Mesodermal cell (in vitro differentiated cells): ENCODE results near the gene GCK.

Experiments used
- H3K27ac ChIP-seq: 2 replicates; pipeline ENCODE4 v1.7.0; 2013; ENCODE audit warnings: mild to moderate bottlenecking, low read depth, low read length, moderate library complexity; ENCODE audit not compliant: severe bottlenecking
- H3K36me3 ChIP-seq: 2 replicates; pipeline ENCODE4 v1.7.1; 2013; ENCODE audit warnings: mild to moderate bottlenecking, low read length, moderate library complexity; ENCODE audit not compliant: control insufficient read depth, insufficient read depth
- H3K4me1 ChIP-seq: one replicate; pipeline ENCODE4 v1.7.1; 2013; ENCODE audit warnings: mild to moderate bottlenecking, low read length; ENCODE audit not compliant: insufficient read depth, control insufficient read depth, poor library complexity, severe bottlenecking
- H3K4me3 ChIP-seq: 2 replicates; pipeline ENCODE4 v1.7.0; 2013; ENCODE audit warnings: low read length, control low read depth, mild to moderate bottlenecking; ENCODE audit not compliant: insufficient read depth, poor library complexity, severe bottlenecking; ENCODE audit errors: extremely low read depth
- H3K9me3 ChIP-seq: 2 replicates; pipeline ENCODE4 v1.7.1; 2013; ENCODE audit warnings: mild to moderate bottlenecking, low read length, moderate library complexity; ENCODE audit not compliant: control insufficient read depth
- WGBS, 2 experiments: methylation state at CpG; one replicate each; pipeline ENCODE4 v1.1.5; 2013; ENCODE audit warnings: missing lambda C conversion rate in 2 of 2; ENCODE audit not compliant: insufficient coverage in 2 of 2; 5-methylcytosine and 5-hydroxymethylcytosine counted together

GCK gene

GRCh38 chr7:44215531-44215930 lies 26.3 kb upstream of the GCK start:
- no peak overlapping the region for H3K4me3 ChIP-seq
- WGBS, 2 experiments: 95 to 100% methylated on average over 4 to 6 of the region's 7 CpGs
- no peak overlapping the region for H3K27ac ChIP-seq
- peaks cover 35% of the 10 kb centered on the region for H3K36me3 ChIP-seq
- peaks cover 3% of the 10 kb centered on the region for H3K4me1 ChIP-seq
- no peaks in the 10 kb centered on the region for H3K9me3 ChIP-seq

DNA sequence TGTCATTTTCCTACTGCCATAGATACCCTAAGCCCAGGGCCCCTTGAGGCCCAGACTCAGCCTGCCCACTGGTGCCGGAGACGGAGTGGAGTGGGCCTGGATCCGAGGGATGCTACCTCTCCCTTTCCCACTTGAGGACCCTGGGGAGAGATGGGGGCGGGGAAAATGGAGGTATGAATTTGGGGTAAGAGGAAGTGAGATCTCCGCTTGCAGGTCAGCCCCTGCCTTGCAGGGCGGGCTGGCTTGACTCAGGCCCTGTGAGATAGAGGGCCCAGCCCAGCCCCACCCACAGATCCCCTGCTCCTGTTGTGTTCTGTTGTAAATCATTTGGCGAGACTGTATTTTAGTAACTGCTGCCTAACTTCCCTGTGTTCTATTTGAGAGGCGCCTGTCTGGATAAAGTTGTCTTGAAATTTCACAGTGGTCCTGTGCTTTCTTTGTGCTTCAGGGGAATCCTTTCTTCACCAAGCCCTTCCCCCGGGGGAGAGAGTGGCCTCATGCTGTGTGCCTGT lies 24.7 kb upstream of the GCK start:
- no peak overlapping the region for H3K4me3 ChIP-seq
- peaks cover 3% of the 10 kb centered on the region for H3K4me1 ChIP-seq
- H3K9me3 ChIP-seq: no peaks in the 10 kb centered on the region
- peaks cover 51% of the 10 kb centered on the region for H3K36me3 ChIP-seq
- WGBS, 2 experiments: 17 to 81% methylated on average over 1 to 6 of the region's 9 CpGs
- peak overlapping the region; percentile 2 for H3K27ac ChIP-seq

GRCh38 chr7:44213206-44213876 lies 24.1 kb upstream of the GCK start:
- Histone ChIP-seq H3K4me3 (no peak overlapping the region), H3K27ac (no peak overlapping the region), H3K4me1 (no peaks in the 10 kb centered on the region), H3K36me3 (peaks cover 57% of the 10 kb centered on the region), H3K9me3 (no peaks in the 10 kb centered on the region)
- WGBS, 2 experiments: 83 to 95% methylated on average over 3 of the region's 3 CpGs

GRCh38 chr7:44212581-44213184 lies 23.4 kb upstream of the GCK start:
- Histone ChIP-seq H3K36me3 (peaks cover 63% of the 10 kb centered on the region), H3K4me1 (no peaks in the 10 kb centered on the region), H3K9me3 (no peaks in the 10 kb centered on the region), H3K27ac (no peak overlapping the region), H3K4me3 (no peak overlapping the region)
- 96 to 97% methylated on average over 4 of the region's 7 CpGs for WGBS, 2 experiments

DNA sequence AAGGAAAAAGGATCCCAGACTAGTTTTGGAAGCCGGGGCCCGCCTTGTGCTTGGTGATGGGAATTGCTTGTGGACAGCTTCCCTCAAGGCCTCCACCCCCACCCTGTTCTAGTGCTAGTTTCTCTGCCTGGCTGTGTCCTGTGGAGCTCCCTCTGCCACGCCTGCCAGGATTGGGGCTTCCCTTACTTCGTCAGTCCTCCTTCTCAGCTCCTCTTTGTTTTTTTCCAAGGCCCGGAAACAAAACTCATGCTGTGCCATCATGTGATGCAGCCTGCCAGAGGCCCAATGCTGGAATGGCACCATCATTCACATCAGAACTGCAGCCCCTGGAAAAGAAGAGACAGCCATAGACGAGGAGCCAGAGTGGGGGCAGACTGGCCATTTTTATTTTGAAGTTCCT lies 22.8 kb upstream of the GCK start:
- Histone ChIP-seq H3K9me3 (no peaks in the 10 kb centered on the region), H3K4me3 (no peak overlapping the region), H3K27ac (no peak overlapping the region), H3K36me3 (peaks cover 70% of the 10 kb centered on the region), H3K4me1 (no peaks in the 10 kb centered on the region)
- 75 to 83% methylated on average over 4 to 6 of the region's 6 CpGs for WGBS, 2 experiments

DNA sequence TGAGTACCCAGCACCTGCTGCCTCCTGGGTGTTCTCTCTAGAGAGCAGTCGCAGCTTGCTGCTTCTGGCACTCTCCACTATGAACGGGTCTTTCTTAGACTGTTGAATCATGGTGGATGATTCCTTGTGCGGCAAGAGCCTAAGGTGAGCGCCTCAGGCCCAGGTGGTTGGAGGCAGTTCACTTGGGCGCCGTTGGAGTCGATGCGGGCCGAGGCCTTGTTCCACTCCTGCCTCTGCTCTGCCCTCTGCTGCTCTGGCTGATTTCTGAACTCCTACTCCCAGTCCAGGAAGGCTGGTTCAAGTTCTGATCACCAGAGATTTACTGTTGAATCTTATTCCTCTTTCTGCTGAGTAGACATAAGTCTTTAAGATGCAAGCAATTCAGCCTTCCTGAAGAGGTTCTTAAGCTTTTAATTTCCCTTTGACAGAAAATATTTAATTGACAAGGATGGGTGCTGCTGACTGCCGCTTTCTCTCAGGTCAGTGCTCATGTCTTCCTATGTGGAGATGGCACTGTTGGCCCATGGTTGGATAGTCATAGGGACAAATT lies 22.0 kb upstream of the GCK start:
- Histone ChIP-seq H3K4me1 (no peaks in the 10 kb centered on the region), H3K27ac (no peak overlapping the region), H3K36me3 (peaks cover 78% of the 10 kb centered on the region), H3K9me3 (no peaks in the 10 kb centered on the region), H3K4me3 (no peak overlapping the region)
- WGBS, 2 experiments: 96 to 98% methylated on average over 10 of the region's 10 CpGs

DNA sequence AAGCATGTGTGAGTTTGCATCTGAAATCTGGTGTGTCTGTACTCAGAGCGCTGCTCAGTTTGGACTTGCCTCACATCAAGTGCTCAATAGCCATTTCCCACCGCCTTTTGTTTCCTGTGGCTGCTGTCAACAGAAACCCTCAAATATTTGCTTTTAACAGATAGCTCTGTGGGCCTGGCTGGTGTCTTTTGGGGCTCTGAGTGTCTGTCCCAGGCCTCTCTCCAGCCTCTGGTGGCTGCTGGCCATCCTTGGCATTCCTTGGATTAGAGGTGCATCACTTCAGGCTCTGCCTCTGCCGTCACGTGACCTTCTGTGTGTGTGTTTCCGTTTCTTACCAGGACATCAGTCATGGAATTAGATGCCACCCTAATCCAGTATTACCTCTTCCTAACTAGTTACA lies 20.9 kb upstream of the GCK start:
- no peaks in the 10 kb centered on the region for H3K9me3 ChIP-seq
- no peaks in the 10 kb centered on the region for H3K4me1 ChIP-seq
- peaks cover 89% of the 10 kb centered on the region for H3K36me3 ChIP-seq
- H3K27ac ChIP-seq: no peak overlapping the region
- H3K4me3 ChIP-seq: no peak overlapping the region
- WGBS, 2 experiments: 97 to 100% methylated on average over 4 to 5 of the region's 5 CpGs

- Histone ChIP-seq H3K27ac (no peak overlapping the region), H3K4me1 (peaks cover 2% of the 10 kb centered on the region), H3K4me3 (no peak overlapping the region), H3K36me3 (peaks cover 97% of the 10 kb centered on the region), H3K9me3 (no peaks in the 10 kb centered on the region)
- WGBS, 2 experiments: 93 to 97% methylated on average over 6 of the region's 7 CpGs
These were observed 18.8 kb upstream of the GCK start for GRCh38 chr7:44208085-44208484.

- Histone ChIP-seq H3K27ac (no peak overlapping the region), H3K36me3 (peaks cover 83% of the 10 kb centered on the region), H3K4me1 (peaks cover 6% of the 10 kb centered on the region), H3K9me3 (no peaks in the 10 kb centered on the region), H3K4me3 (no peak overlapping the region)
- 90 to 99% methylated on average over 5 of the region's 5 CpGs for WGBS, 2 experiments
These were observed 16.8 kb upstream of the GCK start for GRCh38 chr7:44206008-44206407.

DNA sequence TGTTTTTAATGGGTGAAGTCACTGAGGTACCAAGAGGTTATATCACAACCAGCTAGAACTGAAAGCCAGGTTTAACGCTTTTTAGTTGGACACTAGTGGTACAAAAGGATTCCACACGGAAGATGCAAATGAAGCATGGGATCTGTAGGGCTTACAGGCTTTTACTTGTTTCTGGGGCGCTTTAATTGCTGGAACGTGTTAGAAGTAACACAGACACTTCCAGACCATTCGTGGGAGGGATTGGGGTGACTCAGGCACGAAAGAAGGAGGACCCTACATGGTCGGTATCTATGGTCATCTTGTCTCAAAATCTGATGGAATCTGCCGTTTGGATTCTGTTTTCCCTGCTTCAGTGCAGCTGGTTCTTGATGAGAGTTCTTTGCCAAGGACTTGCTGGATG lies 12.6 kb upstream of the GCK start:
- Histone ChIP-seq H3K9me3 (no peaks in the 10 kb centered on the region), H3K36me3 (peaks cover 41% of the 10 kb centered on the region), H3K4me3 (peak overlapping the region; percentile 98), H3K4me1 (peaks cover 6% of the 10 kb centered on the region), H3K27ac (no peak overlapping the region)
- 14 to 18% methylated on average over 8 of the region's 8 CpGs for WGBS, 2 experiments
